Esophagus (tissue), 2 donors: ENCODE results near the gene BRD3OS. TPM values are rescaled to one million over a fixed set of nuclear protein-coding genes. Genes with fewer than 3 reads are reported as not detected.

Experiments
- H3K27ac ChIP-seq, 2 donors: one replicate each; pipeline ENCODE4 v1.5.1; 2013; ENCODE audit warnings: low read depth in 2 of 2, mild to moderate bottlenecking in 2 of 2, inconsistent platforms in 1 of 2, low read length in 1 of 2, moderate library complexity in 1 of 2
- H3K27me3 ChIP-seq, 2 donors: one replicate each; pipeline ENCODE4 v1.6.1; 2013; ENCODE audit warnings: low read length in 2 of 2, control low read depth in 1 of 2, mild to moderate bottlenecking in 1 of 2; ENCODE audit not compliant: insufficient read depth in 2 of 2, control insufficient read depth in 1 of 2
- H3K36me3 ChIP-seq, 2 donors: one replicate each; pipeline ENCODE4 v1.6.1; 2013; ENCODE audit warnings: low read length in 1 of 2; ENCODE audit not compliant: control insufficient read depth in 2 of 2, insufficient read depth in 2 of 2
- H3K4me1 ChIP-seq, 2 donors: one replicate each; pipeline ENCODE4 v1.6.1; 2013; ENCODE audit warnings: low read length in 1 of 2; ENCODE audit not compliant: control insufficient read depth in 2 of 2, insufficient read depth in 2 of 2
- H3K4me3 ChIP-seq, 2 donors: one replicate each; pipeline ENCODE4 v1.5.1; 2013; ENCODE audit warnings: low read length in 2 of 2, mild to moderate bottlenecking in 2 of 2, low read depth in 1 of 2, moderate library complexity in 1 of 2
- H3K9me3 ChIP-seq, 2 donors: one replicate each; pipeline ENCODE4 v1.6.1; 2013; ENCODE audit warnings: mild to moderate bottlenecking in 2 of 2, low read depth in 1 of 2, low read length in 1 of 2, moderate library complexity in 1 of 2; ENCODE audit not compliant: control insufficient read depth in 2 of 2, insufficient read depth in 1 of 2
- WGBS, 2 donors: extraction: QIAGEN DNeasy Blood & Tissue Kit; methylation state at CpG; one replicate each; pipeline ENCODE4 v1.1.7; 2013; 5-methylcytosine and 5-hydroxymethylcytosine counted together
- polyA plus RNA-seq, 2 donors: library from polyadenylated mRNA; stranded (reverse); fragments of 200-250 nt; gene quantifications; one replicate each; pipeline ENCODE4 v1.2.3, GENCODE V29; 2013
- donor health status: healthy with polysubstance abuse.
- donor health status: Bipolar disorder and iron deficiency.

BRD3OS gene
- polyA plus RNA-seq, 2 donors: 2.7 to 3.5 TPM

GRCh38 chr9:134024214-134024792 is 978 bp upstream of the BRD3OS start:
- Histone ChIP-seq H3K36me3 (no peaks in the 10 kb centered on the region), H3K27me3 (no peaks in the 10 kb centered on the region), H3K9me3 (no peaks in the 10 kb centered on the region), H3K27ac (no peak overlapping the region), H3K4me1 (peaks cover 0 to 8% of the 10 kb centered on the region in 2 donors), H3K4me3 (no peak overlapping the region)
- 70 to 73% methylated on average over 4 of the region's 4 CpGs for WGBS, 2 donors

GRCh38 chr9:134025606-134026541 is 593 bp downstream of the BRD3OS start:
- Histone ChIP-seq H3K27me3 (no peaks in the 10 kb centered on the region), H3K4me1 (peaks cover 0 to 8% of the 10 kb centered on the region in 2 donors), H3K27ac (peak overlapping the region in 1 of 2 donors; percentile 66), H3K9me3 (no peaks in the 10 kb centered on the region), H3K4me3 (peak overlapping the region; percentile 69 to 70), H3K36me3 (no peaks in the 10 kb centered on the region)
- WGBS, 2 donors: 11 to 12% methylated on average over 66 of the region's 66 CpGs

GRCh38 chr9:134026581-134026980 is 1.3 kb downstream of the BRD3OS start:
- Histone ChIP-seq H3K27ac (no peak overlapping the region), H3K4me1 (peaks cover 0 to 8% of the 10 kb centered on the region in 2 donors), H3K9me3 (no peaks in the 10 kb centered on the region), H3K36me3 (peaks cover 0 to 2% of the 10 kb centered on the region in 2 donors), H3K4me3 (no peak overlapping the region), H3K27me3 (no peaks in the 10 kb centered on the region)
- 84 to 86% methylated on average over 18 of the region's 18 CpGs for WGBS, 2 donors

- Histone ChIP-seq H3K4me1 (peaks cover 0 to 8% of the 10 kb centered on the region in 2 donors), H3K27me3 (no peaks in the 10 kb centered on the region), H3K4me3 (no peak overlapping the region), H3K9me3 (no peaks in the 10 kb centered on the region), H3K27ac (no peak overlapping the region), H3K36me3 (peaks cover 2 to 6% of the 10 kb centered on the region in 2 donors)
- 89 to 91% methylated on average over 8 of the region's 8 CpGs for WGBS, 2 donors
Observed at GRCh38 chr9:134026981-134027380, 1.7 kb downstream of the BRD3OS start.

GRCh38 chr9:134027561-134027960 is 2.3 kb downstream of the BRD3OS start:
- peaks cover 2 to 6% of the 10 kb centered on the region in 2 donors for H3K36me3 ChIP-seq
- WGBS, 2 donors: 90 to 91% methylated on average over 7 of the region's 7 CpGs
- no peak overlapping the region for H3K27ac ChIP-seq
- H3K27me3 ChIP-seq: no peaks in the 10 kb centered on the region
- H3K4me3 ChIP-seq: no peak overlapping the region
- H3K9me3 ChIP-seq: no peaks in the 10 kb centered on the region
- peaks cover 0 to 8% of the 10 kb centered on the region in 2 donors for H3K4me1 ChIP-seq

- Histone ChIP-seq H3K9me3 (no peaks in the 10 kb centered on the region), H3K27me3 (no peaks in the 10 kb centered on the region), H3K36me3 (peaks cover 2 to 9% of the 10 kb centered on the region in 2 donors), H3K4me1 (peaks cover 0 to 8% of the 10 kb centered on the region in 2 donors), H3K4me3 (no peak overlapping the region), H3K27ac (no peak overlapping the region)
- 93 to 94% methylated on average over 9 of the region's 9 CpGs for WGBS, 2 donors
Observed at GRCh38 chr9:134028076-134028475, 2.8 kb downstream of the BRD3OS start.

GRCh38 chr9:134028575-134029247 is 3.4 kb downstream of the BRD3OS start:
- H3K36me3 ChIP-seq: peaks cover 5 to 14% of the 10 kb centered on the region in 2 donors
- H3K27me3 ChIP-seq: no peaks in the 10 kb centered on the region
- H3K9me3 ChIP-seq: no peaks in the 10 kb centered on the region
- peaks cover 0 to 8% of the 10 kb centered on the region in 2 donors for H3K4me1 ChIP-seq
- no peak overlapping the region for H3K27ac ChIP-seq
- 85 to 89% methylated on average over 22 of the region's 22 CpGs for WGBS, 2 donors
- no peak overlapping the region for H3K4me3 ChIP-seq

- Histone ChIP-seq H3K36me3 (peaks cover 12 to 21% of the 10 kb centered on the region in 2 donors), H3K4me3 (no peak overlapping the region), H3K4me1 (peaks cover 0 to 8% of the 10 kb centered on the region in 2 donors), H3K27me3 (no peaks in the 10 kb centered on the region), H3K27ac (no peak overlapping the region), H3K9me3 (no peaks in the 10 kb centered on the region)
- WGBS, 2 donors: 87 to 88% methylated on average over 21 of the region's 21 CpGs
Observed at GRCh38 chr9:134029248-134030226, 4.3 kb downstream of the BRD3OS start.
